Hepatocyte (in vitro differentiated cells): ENCODE measurements around the gene GRIK2. TPM values are rescaled to one million over a fixed set of nuclear protein-coding genes. Genes with fewer than 3 reads are reported as not detected.

Experiments used
- DNase-seq: peaks from one replicate; pipeline ENCODE4 v3.0.0-alpha.2; 2016; ENCODE audit warnings: low spot score
- H2AFZ ChIP-seq: fragments of 200-600 bp; sonication (generic); 2 replicates; pipeline ENCODE4 v1.6.0; 2016; ENCODE audit warnings: antibody characterized with exemption, mild to moderate bottlenecking
- H3K27ac ChIP-seq: fragments of 200-600 bp; sonication (generic); 2 replicates; pipeline ENCODE4 v1.5.1; 2016; ENCODE audit warnings: mild to moderate bottlenecking
- H3K27me3 ChIP-seq: fragments of 200-600 bp; sonication (generic); 2 replicates; pipeline ENCODE4 v1.6.1; 2016
- H3K36me3 ChIP-seq: fragments of 200-600 bp; sonication (generic); replicated peaks from 2 replicates; pipeline ENCODE4 v1.5.1; 2016; ENCODE audit warnings: low read depth; ENCODE audit not compliant: insufficient read depth
- H3K4me1 ChIP-seq: fragments of 200-600 bp; sonication (generic); 2 replicates; pipeline ENCODE4 v1.5.1; 2016; ENCODE audit warnings: mild to moderate bottlenecking, moderate library complexity; ENCODE audit not compliant: insufficient read depth
- H3K4me2 ChIP-seq: fragments of 200-600 bp; sonication (generic); 2 replicates; pipeline ENCODE4 v1.6.0; 2016
- H3K4me3 ChIP-seq: fragments of 200-600 bp; sonication (generic); 2 replicates; pipeline ENCODE4 v1.5.1; 2016; ENCODE audit warnings: mild to moderate bottlenecking
- H3K79me2 ChIP-seq: fragments of 200-600 bp; sonication (generic); 2 replicates; pipeline ENCODE4 v1.6.0; 2017; ENCODE audit warnings: mild to moderate bottlenecking
- H3K9me2 ChIP-seq: fragments of 200-600 bp; sonication (generic); replicated peaks from 2 replicates; pipeline ENCODE4 v1.6.0; 2017; ENCODE audit warnings: mild to moderate bottlenecking; ENCODE audit not compliant: insufficient read depth
- H3K9me3 ChIP-seq: fragments of 200-600 bp; sonication (generic); 2 replicates; pipeline ENCODE4 v1.5.1; 2016; ENCODE audit warnings: low read depth, mild to moderate bottlenecking
- H4K20me1 ChIP-seq: fragments of 200-600 bp; sonication (generic); 2 replicates; pipeline ENCODE4 v1.6.0; 2016; ENCODE audit warnings: mild to moderate bottlenecking; ENCODE audit not compliant: insufficient read depth, poor library complexity, severe bottlenecking
- EZH2 ChIP-seq: fragments of 200-600 bp; sonication (generic); IDR thresholded peaks from 2 replicates; pipeline ENCODE4 v1.6.1; 2016; ENCODE audit warnings: antibody characterized with exemption, mild to moderate bottlenecking, borderline replicate concordance
- EZH2phosphoT487 ChIP-seq: fragments of 200-600 bp; sonication (generic); IDR thresholded peaks from one replicate; pipeline ENCODE4 v1.6.1; 2018; ENCODE audit warnings: antibody characterized with exemption, mild to moderate bottlenecking, low read depth, moderate library complexity; ENCODE audit not compliant: unreplicated experiment, severe bottlenecking
- WGBS: methylation state at CpG from one replicate; pipeline ENCODE4 v1.1.6; 2016; ENCODE audit warnings: low lambda C conversion rate; ENCODE audit errors: missing lambda C conversion rate; 5-methylcytosine and 5-hydroxymethylcytosine counted together
- polyA plus RNA-seq: library from polyadenylated mRNA; unstranded; fragments of >200 nt; fragmentation: Nextera tagmentation; extraction: Ambion mirVana; gene quantifications from 2 replicates; pipeline ENCODE4 v1.2.1, GENCODE V29; 2016
- total RNA-seq: library from RNA; depleted of rRNA; stranded (reverse); fragments of >200 nt; gene quantifications from 2 replicates; pipeline ENCODE4 v1.2.3, GENCODE V29; 2014
- TF ChIP-seq, protein P1 (sequence below): fragments of 200-600 bp; sonication (generic); IDR thresholded peaks from 2 replicates; pipeline ENCODE4 v1.5.1; 2016; ENCODE audit warnings: antibody characterized with exemption, mild to moderate bottlenecking; ENCODE audit not compliant: poor library complexity

The GRIK2 gene
- total and polyA plus RNA-seq, 2 experiments from 2014 or later: 5.8 to 6.2 TPM

DNA sequence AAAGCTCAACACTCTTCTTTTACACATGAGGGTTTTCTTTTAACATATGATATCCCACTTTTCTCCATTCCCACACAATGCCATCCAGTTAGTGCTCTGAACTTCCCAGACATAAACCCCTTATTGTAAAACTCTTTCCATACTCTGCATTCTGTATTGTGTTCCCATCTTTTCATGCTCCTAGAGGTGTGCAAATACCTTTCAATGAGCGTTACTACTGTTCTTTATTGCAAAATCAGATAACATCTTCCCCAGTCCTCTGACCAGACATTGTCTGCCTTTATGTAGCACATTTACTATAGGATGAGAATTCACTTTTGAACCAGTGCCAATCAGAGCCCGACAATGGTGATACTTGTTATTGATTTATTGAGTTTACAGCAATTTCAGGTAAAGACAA lies 296.2 kb downstream of the GRIK2 start:
- H2AFZ ChIP-seq: no peak overlapping the region
- no peaks in the 10 kb centered on the region for H3K9me3 ChIP-seq
- H4K20me1 ChIP-seq: no peaks in the 10 kb centered on the region
- no peaks in the 10 kb centered on the region for H3K36me3 ChIP-seq
- H3K9me2 ChIP-seq: no peaks in the 10 kb centered on the region
- no peak overlapping the region for H3K27ac ChIP-seq
- no peaks in the 10 kb centered on the region for H3K4me1 ChIP-seq
- WGBS: 76% methylated on average over 2 of the region's 2 CpGs
- no peaks in the 10 kb centered on the region for H3K79me2 ChIP-seq
- no peak for DNase-seq
- H3K4me2 ChIP-seq: no peak overlapping the region
- no peaks in the 10 kb centered on the region for H3K27me3 ChIP-seq
- TF ChIP-seq, protein P1, sequence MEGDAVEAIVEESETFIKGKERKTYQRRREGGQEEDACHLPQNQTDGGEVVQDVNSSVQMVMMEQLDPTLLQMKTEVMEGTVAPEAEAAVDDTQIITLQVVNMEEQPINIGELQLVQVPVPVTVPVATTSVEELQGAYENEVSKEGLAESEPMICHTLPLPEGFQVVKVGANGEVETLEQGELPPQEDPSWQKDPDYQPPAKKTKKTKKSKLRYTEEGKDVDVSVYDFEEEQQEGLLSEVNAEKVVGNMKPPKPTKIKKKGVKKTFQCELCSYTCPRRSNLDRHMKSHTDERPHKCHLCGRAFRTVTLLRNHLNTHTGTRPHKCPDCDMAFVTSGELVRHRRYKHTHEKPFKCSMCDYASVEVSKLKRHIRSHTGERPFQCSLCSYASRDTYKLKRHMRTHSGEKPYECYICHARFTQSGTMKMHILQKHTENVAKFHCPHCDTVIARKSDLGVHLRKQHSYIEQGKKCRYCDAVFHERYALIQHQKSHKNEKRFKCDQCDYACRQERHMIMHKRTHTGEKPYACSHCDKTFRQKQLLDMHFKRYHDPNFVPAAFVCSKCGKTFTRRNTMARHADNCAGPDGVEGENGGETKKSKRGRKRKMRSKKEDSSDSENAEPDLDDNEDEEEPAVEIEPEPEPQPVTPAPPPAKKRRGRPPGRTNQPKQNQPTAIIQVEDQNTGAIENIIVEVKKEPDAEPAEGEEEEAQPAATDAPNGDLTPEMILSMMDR: no peak
- TF ChIP-seq EZH2phosphoT487 (no peak), EZH2 (no peak)
- H3K4me3 ChIP-seq: no peak overlapping the region

- no peak for TF ChIP-seq EZH2phosphoT487
- TF ChIP-seq EZH2: no peak
- TF ChIP-seq, protein P1: no peak
- H3K4me3 ChIP-seq: no peak overlapping the region
- H3K4me2 ChIP-seq: no peak overlapping the region
- no peak overlapping the region for H2AFZ ChIP-seq
- H4K20me1 ChIP-seq: no peaks in the 10 kb centered on the region
- DNase-seq: no peak
- no peaks in the 10 kb centered on the region for H3K27me3 ChIP-seq
- H3K9me2 ChIP-seq: no peaks in the 10 kb centered on the region
- 38% methylated on average over 3 of the region's 3 CpGs for WGBS
- no peaks in the 10 kb centered on the region for H3K9me3 ChIP-seq
- H3K79me2 ChIP-seq: no peaks in the 10 kb centered on the region
- H3K27ac ChIP-seq: no peak overlapping the region
- no peaks in the 10 kb centered on the region for H3K36me3 ChIP-seq
- H3K4me1 ChIP-seq: no peaks in the 10 kb centered on the region
Observed at GRCh38 chr6:101700655-101701054, 307.1 kb downstream of the GRIK2 start.

GRCh38 chr6:101703311-101703710 lies 309.8 kb downstream of the GRIK2 start:
- Histone ChIP-seq H3K27ac (no peak overlapping the region), H3K9me2 (no peaks in the 10 kb centered on the region), H4K20me1 (no peaks in the 10 kb centered on the region), H3K9me3 (no peaks in the 10 kb centered on the region), H3K4me2 (no peak overlapping the region), H3K4me1 (no peaks in the 10 kb centered on the region), H3K27me3 (no peaks in the 10 kb centered on the region), H3K36me3 (no peaks in the 10 kb centered on the region), H2AFZ (no peak overlapping the region), H3K79me2 (no peaks in the 10 kb centered on the region), H3K4me3 (no peak overlapping the region)
- TF ChIP-seq, protein P1: no peak
- TF ChIP-seq EZH2phosphoT487 (no peak), EZH2 (no peak)
- WGBS: 89% methylated on average over 2 of the region's 2 CpGs
- DNase-seq: no peak

DNA sequence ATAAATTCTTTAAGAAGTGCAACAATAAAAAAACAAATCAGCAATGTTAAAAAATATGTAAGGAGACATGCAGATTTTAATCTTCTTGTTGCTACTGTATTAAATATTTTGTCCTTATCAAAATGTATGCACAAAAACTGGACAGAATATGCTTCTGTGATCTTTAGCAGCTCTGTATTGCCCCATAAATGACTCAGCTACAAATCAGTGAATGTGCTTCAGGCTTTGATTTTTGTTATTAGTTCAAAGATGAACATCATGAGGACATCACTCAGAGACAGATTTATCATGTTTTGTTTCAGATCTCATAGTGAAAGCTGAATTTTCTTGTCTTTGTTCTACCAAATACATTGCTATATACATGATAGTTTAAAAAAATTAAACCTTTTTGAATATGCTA lies 312.4 kb downstream of the GRIK2 start:
- Histone ChIP-seq H3K4me3 (no peak overlapping the region), H3K9me2 (no peaks in the 10 kb centered on the region), H2AFZ (no peak overlapping the region), H3K27me3 (no peaks in the 10 kb centered on the region), H4K20me1 (no peaks in the 10 kb centered on the region), H3K79me2 (no peaks in the 10 kb centered on the region), H3K36me3 (no peaks in the 10 kb centered on the region), H3K4me1 (no peaks in the 10 kb centered on the region), H3K9me3 (no peaks in the 10 kb centered on the region), H3K27ac (no peak overlapping the region), H3K4me2 (no peak overlapping the region)
- DNase-seq: no peak
- TF ChIP-seq EZH2phosphoT487 (no peak), EZH2 (no peak)
- TF ChIP-seq, protein P1: no peak
